NB4 (cell line): ENCODE measurements around the gene VEGFB.

Source experiments
- CTCF ChIP-seq: IDR thresholded peaks from one replicate; pipeline ENCODE4 v1.5.1; 2012; ENCODE audit warnings: low read depth, low read length
- POLR2A ChIP-seq: IDR thresholded peaks from 2 replicates; pipeline ENCODE4 v1.6.1; 2011; ENCODE audit warnings: mild to moderate bottlenecking; ENCODE audit not compliant: insufficient read length; ENCODE audit errors: extremely low read depth

- TF ChIP-seq CTCF (peak; percentile 43), POLR2A (peak; percentile 44)
Measured at GRCh38 chr11:64251016-64251752, 16.8 kb downstream of the VEGFB start, which contains the start of gene PLCB3.
